ENCODE data around the gene CCKAR.
"Not testable (repeated sequence)": the region's sequence is repeated elsewhere in the genome, so short reads cannot be mapped to it uniquely, and the experiment has no call there.

The CCKAR gene

GRCh38 chr4:26490111-26490959 lies at the start of gene CCKAR:
Gene CCKAR, minus strand, starts transcription at chr4:26490484. Its CDS starts 217 bp downstream, at chr4:26490267.
- DNase-seq, result no peak

GRCh38 chr4:26533685-26534084 lies 43.4 kb upstream of the CCKAR start:
- no peak for DNase-seq

- DNase-seq, result no peak
These were observed 41.3 kb upstream of the CCKAR start for GRCh38 chr4:26531491-26532116.

GRCh38 chr4:26530099-26530498 lies 39.8 kb upstream of the CCKAR start:
- DNase-seq, result no peak

GRCh38 chr4:26529479-26529878 lies 39.2 kb upstream of the CCKAR start:
- DNase-seq, result no peak

GRCh38 chr4:26525771-26526150 lies 35.5 kb upstream of the CCKAR start:
- no peak for DNase-seq

- DNase-seq, result no peak
These were observed 35.0 kb upstream of the CCKAR start for GRCh38 chr4:26525136-26525770.

GRCh38 chr4:26524011-26524410 lies 33.7 kb upstream of the CCKAR start:
- no peak for DNase-seq

GRCh38 chr4:26522478-26522877 lies 32.2 kb upstream of the CCKAR start:
- no peak for DNase-seq

- no peak for DNase-seq
These were observed 30.6 kb upstream of the CCKAR start for GRCh38 chr4:26520728-26521450.

- DNase-seq, result no peak
These were observed 25.7 kb upstream of the CCKAR start for GRCh38 chr4:26515936-26516335.

GRCh38 chr4:26510334-26510964 lies 20.2 kb upstream of the CCKAR start:
- no peak for DNase-seq

- no peak for DNase-seq
These were observed 19.5 kb upstream of the CCKAR start for GRCh38 chr4:26509681-26510333.

GRCh38 chr4:26507286-26507685 lies 17.0 kb upstream of the CCKAR start:
- DNase-seq, result no peak

- DNase-seq, result no peak
These were observed 13.6 kb upstream of the CCKAR start for GRCh38 chr4:26503844-26504243.

GRCh38 chr4:26503427-26503826 lies 13.1 kb upstream of the CCKAR start:
- DNase-seq, result no peak

- DNase-seq, result not testable (repeated sequence)
These were observed 10.3 kb upstream of the CCKAR start for GRCh38 chr4:26500565-26500999.

- no peak for DNase-seq
These were observed 6.0 kb upstream of the CCKAR start for GRCh38 chr4:26496207-26496783.

GRCh38 chr4:26493461-26493860 lies 3.2 kb upstream of the CCKAR start:
- DNase-seq, result no peak

GRCh38 chr4:26491449-26492170 lies 1.3 kb upstream of the CCKAR start:
- DNase-seq, result no peak

- DNase-seq, result no peak
These were observed 638 bp upstream of the CCKAR start for GRCh38 chr4:26490960-26491284.

All from activated naive CD4-positive, alpha-beta T cell treated with anti-CD3 and anti-CD28 coated beads, Interleukin-2, amount 50 U/mL, for 16 hours (primary cell).